Effector CD4-positive, alpha-beta T cell (primary cell): ENCODE results near the gene DDO.

Experiments
- DNase-seq: peaks from one replicate; pipeline ENCODE4 v3.0.0-alpha.2; 2020

The DDO gene

GRCh38 chr6:110419028-110419739 is 3.8 kb upstream of the DDO start:
- no peak for DNase-seq

- DNase-seq = no peak
These were observed 3.2 kb upstream of the DDO start for GRCh38 chr6:110418594-110418993.

- DNase-seq = no peak
These were observed 706 bp downstream of the DDO start for GRCh38 chr6:110414669-110415068.

GRCh38 chr6:110412360-110412759 is 3.0 kb downstream of the DDO start:
- DNase-seq = no peak

GRCh38 chr6:110410511-110410910 is 4.9 kb downstream of the DDO start:
- DNase-seq = no peak

- no peak for DNase-seq
These were observed 5.6 kb downstream of the DDO start for GRCh38 chr6:110409794-110410193.

GRCh38 chr6:110408901-110409300 is 6.5 kb downstream of the DDO start:
- no peak for DNase-seq

- no peak for DNase-seq
These were observed 10.8 kb downstream of the DDO start for GRCh38 chr6:110404607-110405006.

GRCh38 chr6:110401585-110402176 is 13.7 kb downstream of the DDO start:
- DNase-seq = no peak

- DNase-seq = no peak
These were observed 15.2 kb downstream of the DDO start for GRCh38 chr6:110400208-110400607.

GRCh38 chr6:110399219-110400071 is 15.9 kb downstream of the DDO start:
- DNase-seq = no peak

GRCh38 chr6:110398778-110399177 is 16.6 kb downstream of the DDO start:
- DNase-seq = no peak

GRCh38 chr6:110395221-110395620 is 20.2 kb downstream of the DDO start:
- no peak for DNase-seq

- no peak for DNase-seq
These were observed 21.0 kb downstream of the DDO start for GRCh38 chr6:110394409-110394808.

GRCh38 chr6:110392727-110393126 is 22.6 kb downstream of the DDO start:
- DNase-seq = no peak

GRCh38 chr6:110390404-110390803 is 25.0 kb downstream of the DDO start:
- DNase-seq = no peak

- DNase-seq = no peak
These were observed 25.5 kb downstream of the DDO start for GRCh38 chr6:110389689-110390382.

- DNase-seq = no peak
These were observed 27.4 kb downstream of the DDO start for GRCh38 chr6:110387986-110388385.

GRCh38 chr6:110385458-110385863 is 29.9 kb downstream of the DDO start:
- DNase-seq = no peak

GRCh38 chr6:110378552-110378951 is 36.8 kb downstream of the DDO start:
- DNase-seq = no peak

- DNase-seq = no peak
These were observed 46.3 kb downstream of the DDO start for GRCh38 chr6:110369066-110369465.

GRCh38 chr6:110368284-110368683 is 47.1 kb downstream of the DDO start:
- DNase-seq = no peak

GRCh38 chr6:110367825-110368224 is 47.5 kb downstream of the DDO start:
- no peak for DNase-seq
